Measurements from ENCODE around the gene DOCK8. TPM values are rescaled to one million over a fixed set of nuclear protein-coding genes. Genes with fewer than 3 reads are reported as not detected.

Gene DOCK8
- total RNA-seq, 1 donor from 2014 or later: 280 TPM

DNA sequence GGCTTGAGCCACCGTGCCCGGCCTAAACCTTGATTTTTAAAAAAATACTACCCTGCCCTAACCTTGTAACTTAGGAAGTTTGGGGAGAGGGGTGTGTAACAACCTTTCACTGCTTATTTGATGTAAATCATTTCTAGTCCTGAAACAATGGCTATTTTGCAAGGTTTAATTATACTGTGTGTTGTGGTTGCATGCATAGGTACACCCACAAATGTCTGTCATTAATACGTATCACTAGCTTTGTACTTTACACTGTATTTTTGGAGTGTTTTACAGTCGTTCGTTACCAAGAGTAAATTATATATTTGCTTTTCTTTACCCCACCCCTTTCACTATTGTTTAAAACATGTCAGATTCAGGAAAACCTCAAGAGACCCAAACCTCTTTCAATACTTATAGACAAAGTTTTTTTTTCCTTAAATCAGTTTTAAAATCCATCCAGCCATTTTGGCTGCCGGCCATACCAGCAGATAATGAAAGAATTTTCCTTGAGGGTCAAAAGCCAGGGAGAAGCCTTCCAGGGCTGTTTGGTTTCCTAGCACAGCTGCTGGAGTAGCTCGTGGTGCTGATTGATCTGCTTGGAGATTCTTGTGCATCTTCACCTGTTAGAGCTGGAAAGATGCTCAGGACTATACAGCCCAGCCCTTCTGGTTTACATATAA is 50.7 kb downstream of the DOCK8 start:
- intact Hi-C loops (cut with micrococcal nuclease): no loop called here

DNA sequence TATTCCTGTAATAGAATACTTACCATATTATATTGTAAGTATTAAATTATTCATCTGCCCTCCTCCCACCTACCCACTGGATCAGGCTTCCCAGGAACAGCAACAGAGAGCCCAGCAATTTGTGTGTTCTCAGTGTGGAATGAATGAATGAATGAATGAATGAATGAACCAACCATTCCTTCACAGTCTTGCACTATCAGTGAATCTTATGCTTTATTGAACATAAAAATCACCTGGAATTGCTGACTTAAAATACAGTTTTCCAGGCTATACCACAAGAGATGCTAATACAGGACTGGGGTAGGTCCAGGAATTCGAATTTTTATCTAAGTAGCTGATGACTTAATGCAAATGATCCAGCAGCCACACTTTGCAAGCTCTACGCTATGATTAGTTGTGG is 51.6 kb downstream of the DOCK8 start:
- intact Hi-C loops (cut with micrococcal nuclease): no loop called here

DNA sequence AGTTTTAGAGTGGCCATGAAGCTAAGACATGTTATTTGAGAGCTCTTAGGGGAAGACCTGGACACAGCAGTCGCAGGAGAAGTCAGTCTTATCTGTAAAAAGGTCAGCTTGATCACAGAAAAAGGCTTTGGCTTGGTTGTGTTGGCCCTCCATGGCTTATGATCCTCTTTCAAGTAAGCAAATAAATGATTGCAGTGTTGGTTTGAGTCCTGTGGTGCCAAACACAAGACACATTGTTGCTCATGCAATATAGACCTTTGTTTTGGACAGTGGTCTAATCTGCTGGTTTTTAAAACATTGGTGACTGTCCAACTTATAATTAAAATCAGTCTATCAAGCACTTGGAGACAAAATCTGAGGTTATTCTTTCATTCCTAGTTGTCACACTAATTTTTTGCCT is 54.0 kb downstream of the DOCK8 start:
- intact Hi-C loops (cut with micrococcal nuclease): no loop called here

DNA sequence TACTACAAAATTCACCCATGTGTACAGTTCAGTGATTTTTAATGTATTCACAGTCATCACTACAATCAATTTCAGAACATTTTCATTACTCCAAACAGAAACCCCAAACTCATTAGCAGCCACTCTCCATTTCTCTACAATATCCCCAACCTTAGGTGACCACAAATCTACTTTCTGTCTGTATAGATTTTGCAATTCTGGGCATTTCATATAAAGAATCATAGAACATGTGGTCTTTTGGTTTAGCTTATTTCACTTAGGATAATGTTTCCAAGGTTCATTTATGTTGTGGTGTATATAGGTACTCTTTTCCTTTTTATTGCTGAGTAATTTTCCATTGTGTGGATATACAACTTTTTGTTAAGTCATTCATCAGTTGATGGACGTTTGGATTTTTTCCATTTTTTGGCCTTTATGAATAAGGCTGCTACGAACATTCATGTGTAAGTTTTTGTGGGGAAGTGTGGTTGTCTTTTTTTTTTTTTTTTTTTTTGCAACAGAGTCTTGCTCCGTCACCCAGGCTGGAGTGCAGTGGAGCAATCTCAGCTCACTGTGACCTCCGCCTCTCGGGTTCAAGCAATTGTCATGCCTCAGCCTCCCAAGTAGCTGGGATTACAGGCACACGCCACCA is 54.5 kb downstream of the DOCK8 start:
- intact Hi-C loops (cut with micrococcal nuclease): no loop called here

DNA sequence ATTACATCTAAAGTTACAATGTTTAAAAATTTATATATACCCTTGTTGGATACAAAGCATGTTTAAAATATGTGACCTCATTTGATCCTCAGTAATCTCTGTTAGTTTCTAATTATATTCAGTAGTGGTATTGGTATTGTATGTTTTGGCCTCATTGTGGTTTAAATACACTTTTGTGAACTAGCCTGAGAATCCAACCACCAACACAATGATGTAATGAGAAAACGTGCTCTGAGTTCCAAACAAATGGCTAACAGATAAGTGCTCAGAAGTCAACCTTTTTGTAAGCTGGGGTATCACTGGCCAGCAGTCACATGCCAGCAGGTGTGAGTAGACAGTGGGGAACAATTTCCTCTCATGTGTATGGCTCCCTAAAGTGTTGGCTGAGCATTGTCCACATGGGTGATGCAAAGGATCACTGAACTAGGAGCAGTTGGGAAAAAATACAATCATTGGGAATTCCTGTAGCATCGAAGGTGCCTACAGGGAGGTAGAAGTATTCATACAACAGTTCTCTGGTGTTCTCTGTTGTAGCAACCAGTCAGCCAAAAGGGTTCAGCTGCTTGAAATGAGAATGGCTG is 56.1 kb downstream of the DOCK8 start:
- intact Hi-C loops (cut with micrococcal nuclease): loop anchor here (5.0 kb wide), 2 partner anchors 33 to 1747 kb away; partner anchors contain the start of gene SMARCA2

DNA sequence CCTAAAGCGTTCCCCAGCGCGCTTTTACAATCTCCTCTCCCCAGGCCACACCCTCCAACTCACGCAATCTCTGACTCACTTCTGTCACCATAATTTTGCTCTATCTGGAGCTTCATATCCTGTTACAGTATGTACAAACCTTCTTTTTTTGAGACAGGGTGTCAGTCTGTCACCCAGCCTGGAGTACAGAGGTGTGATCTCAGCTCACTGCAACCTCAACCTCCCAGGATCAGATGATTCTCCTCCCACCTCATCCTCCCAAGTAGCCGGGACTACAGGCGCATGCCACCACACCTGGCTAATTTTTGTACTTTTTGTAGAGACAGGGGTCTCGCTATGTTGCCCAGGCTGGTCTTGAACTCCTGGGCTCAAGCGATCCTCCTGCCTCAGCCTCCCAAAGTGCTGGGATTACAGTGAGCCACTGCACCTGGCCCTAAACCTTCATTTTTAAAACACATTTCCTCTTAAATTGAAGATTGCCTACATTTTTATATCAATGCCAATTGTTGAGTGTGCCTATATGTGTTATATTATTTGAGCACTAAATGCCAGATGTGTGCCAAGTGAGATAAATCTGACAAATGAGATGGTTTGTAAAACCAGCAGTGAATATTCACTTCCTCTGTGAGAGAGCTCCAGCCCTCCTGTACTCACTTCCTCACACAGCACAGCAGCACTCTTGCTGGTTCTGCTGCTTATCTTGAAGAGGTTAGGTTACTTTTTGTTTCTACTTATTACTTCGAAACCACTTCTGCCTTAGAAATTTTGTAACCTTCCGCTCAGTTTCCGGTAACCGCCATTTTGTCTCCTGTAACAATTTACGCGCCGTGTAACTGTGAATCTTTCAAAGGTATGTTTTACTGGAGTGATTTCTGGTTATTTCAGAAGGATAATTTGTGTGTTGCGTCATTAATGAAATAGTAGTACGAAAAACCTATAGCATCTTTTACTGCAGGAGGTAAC is 57.9 kb downstream of the DOCK8 start:
- intact Hi-C loops (cut with micrococcal nuclease): loop anchor here (1.0 to 5.0 kb wide), 6 partner anchors 9 to 1745 kb away; partner anchors contain the start of gene SMARCA2

DNA sequence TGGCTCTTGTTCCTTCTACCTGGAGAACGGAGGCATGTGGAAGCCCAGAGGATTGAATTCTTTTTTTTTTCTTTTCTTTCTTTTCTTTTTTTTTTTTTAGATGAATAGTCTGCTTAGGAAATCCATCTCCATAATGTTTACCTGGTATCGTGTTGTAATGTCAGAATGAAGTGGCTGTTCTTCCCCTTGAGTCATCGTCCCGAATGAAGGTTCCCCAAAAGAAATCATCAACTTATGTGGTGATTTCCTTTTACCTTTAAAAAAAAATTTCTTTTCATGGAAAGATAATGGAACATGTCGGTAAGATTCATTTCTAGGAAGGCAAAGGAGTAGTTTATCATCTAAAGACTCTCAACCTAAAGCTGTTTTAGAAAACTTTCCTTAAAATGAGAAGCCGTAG is 59.7 kb downstream of the DOCK8 start:
- intact Hi-C loops (cut with micrococcal nuclease): loop anchor here (5.0 kb wide), 2 partner anchors 37 to 1743 kb away; partner anchors contain the start of gene SMARCA2

GRCh38 chr9:277601-278295 is 63.1 kb downstream of the DOCK8 start:
- intact Hi-C loops (cut with micrococcal nuclease): no loop called here

DNA sequence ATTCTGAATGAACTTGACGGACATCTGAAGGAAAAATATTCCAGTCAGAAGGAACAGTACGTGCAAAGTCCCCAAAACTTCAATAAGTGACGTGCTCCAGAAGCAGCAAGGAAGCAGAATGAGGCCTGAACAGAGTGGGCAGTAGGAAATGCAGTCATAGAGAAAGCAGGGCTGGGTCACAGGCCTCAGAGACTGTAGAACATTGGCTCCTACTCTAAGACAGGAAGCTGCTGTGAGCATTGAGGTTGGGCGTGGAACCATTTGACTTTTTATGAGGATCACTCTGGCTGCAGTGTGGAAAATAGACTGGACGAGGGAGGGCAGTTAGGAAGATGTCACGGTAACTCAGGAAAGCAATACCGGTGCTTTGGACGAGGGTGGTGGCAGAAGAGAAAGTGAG is 64.0 kb downstream of the DOCK8 start:
- intact Hi-C loops (cut with micrococcal nuclease): no loop called here

- intact Hi-C loops (cut with micrococcal nuclease): no loop called here
Observed at GRCh38 chr9:279674-280073, 65.0 kb downstream of the DOCK8 start.

DNA sequence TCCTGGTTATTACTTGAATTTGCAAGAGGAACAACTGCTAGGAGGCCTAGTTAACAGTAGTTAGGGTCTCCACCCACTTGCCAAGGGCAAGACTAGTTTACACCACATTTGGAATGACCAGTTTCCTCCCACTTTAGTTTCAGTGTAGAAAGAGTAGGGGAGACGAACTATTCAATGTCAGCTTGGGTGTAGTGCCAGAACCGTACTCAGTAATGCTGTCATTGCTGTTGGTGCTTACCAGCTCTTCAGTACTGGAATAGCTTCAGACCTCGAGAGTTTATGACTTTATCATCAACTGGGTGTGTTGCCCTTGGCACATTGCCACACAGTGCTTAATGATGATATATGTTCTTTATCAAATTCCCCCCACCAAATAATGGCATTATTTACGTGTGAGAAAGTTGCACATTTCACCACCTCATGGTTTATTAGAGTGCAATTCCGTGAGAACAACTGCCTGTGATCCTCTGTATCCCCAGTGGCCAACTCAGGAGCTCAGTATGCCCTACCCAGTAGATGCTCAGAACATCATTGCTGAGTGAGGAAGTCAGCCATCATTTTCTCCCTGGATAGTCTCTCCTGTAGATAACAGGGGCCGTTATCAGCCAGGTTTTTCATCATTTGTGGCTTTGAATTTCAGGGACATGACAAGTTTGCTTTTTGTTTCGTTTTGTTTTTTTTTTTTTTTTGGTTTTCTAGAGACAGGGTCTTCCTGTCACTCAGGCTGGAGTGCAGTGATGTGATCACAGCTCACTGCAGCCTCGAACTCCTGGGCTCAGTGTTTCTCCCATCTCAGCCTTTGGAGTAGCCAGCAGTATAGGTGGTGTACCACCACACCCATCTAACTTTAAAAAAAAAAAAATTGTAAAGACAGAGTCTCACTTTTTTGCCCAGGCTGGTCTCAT is 67.3 kb downstream of the DOCK8 start:
- intact Hi-C loops (cut with micrococcal nuclease): loop anchor here (1.0 to 2.0 kb wide), 2 partner anchors 10 to 67 kb away; partner anchors contain the start of gene DOCK8

GRCh38 chr9:286071-286740 is 71.5 kb downstream of the DOCK8 start:
- intact Hi-C loops (cut with micrococcal nuclease): no loop called here

- intact Hi-C loops (cut with micrococcal nuclease): no loop called here
Observed at GRCh38 chr9:289121-289520, 74.5 kb downstream of the DOCK8 start.

DNA sequence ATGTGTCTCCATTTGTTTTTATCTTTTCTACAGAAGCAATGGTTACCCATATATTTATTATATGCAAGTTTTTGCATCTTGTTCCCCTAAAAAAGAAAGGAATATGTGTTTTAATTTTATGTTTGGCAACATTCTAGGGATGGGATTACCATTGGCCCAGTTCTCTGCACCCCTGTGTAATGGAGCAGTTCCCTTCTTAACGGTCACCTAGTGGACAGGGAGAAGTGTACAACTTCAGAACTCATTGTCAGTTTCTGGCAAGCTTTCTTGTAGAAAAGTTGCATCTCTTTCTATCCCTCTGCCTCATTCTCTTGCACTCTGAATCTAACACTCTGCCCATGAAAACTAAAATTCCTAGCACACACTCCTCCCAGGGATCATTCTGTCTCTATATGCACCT is 78.2 kb downstream of the DOCK8 start:
- intact Hi-C loops (cut with micrococcal nuclease): no loop called here

- intact Hi-C loops (cut with micrococcal nuclease): no loop called here
Observed at GRCh38 chr9:295576-295975, 80.9 kb downstream of the DOCK8 start.

- intact Hi-C loops (cut with micrococcal nuclease): no loop called here
Observed at GRCh38 chr9:296411-296810, 81.7 kb downstream of the DOCK8 start.

DNA sequence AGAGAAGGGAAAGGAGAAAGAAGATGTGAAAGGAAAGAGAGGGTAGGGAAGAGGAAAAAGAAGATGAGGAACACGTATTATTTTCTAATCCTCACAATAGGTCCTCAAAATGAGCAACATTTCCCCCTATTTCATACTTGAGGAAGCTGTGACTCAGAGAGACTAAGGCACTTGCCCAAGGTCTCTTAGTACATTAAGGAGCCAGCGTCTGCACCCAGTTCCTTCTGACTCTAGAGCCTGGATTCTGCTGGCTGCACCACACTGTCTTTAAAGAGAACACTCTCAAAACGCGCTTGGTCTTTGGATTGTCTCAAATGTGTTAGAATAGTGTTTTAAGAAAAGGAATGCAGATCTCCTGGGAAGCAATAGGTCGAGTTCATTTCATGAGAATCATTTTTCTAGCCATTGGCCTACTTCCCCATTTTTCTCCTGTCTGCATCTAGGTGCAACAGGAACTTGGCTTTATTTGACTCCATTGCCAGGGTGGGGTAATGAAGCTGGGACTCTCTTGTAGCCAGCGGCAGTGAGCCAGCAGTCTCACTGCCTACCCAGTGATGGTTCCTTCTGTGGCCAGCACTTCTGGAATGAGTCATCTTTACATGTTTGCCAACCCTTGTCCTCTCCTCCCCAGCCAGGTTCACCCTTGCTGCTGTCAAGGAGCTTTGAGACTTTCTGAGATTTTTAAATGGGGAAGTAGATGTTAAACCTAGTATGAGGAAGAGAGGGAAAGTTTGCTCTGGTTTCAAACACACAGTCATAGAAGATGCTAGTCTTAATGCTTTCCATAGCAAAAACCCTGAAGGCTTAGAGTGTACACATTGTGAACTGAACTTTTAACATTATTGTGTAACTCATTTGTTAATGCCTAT is 82.7 kb downstream of the DOCK8 start:
- intact Hi-C loops (cut with micrococcal nuclease): no loop called here

GRCh38 chr9:303502-303901 is 88.8 kb downstream of the DOCK8 start:
- intact Hi-C loops (cut with micrococcal nuclease): no loop called here

Measured in T-helper 2 cell treated with Interferon-gamma antibody and Interleukin-4, amounts not matched to agents 100 ng/mL and 5 ng/mL, for 36 hours (primary cell).